Parathyroid adenoma (tissue), 2 donors: ENCODE results near the gene CNTNAP2.

Experiments
- H2AFZ ChIP-seq: fragments of 300-600 bp; sonication (generic); one replicate; pipeline ENCODE4 v1.7.0; 2017; ENCODE audit warnings: antibody characterized with exemption, mild to moderate bottlenecking
- H3K27ac ChIP-seq: fragments of 300-600 bp; sonication (generic); one replicate; pipeline ENCODE4 v1.7.0; 2017
- H3K27me3 ChIP-seq: fragments of 300-600 bp; sonication (generic); one replicate; pipeline ENCODE4 v1.7.0; 2017; ENCODE audit warnings: low read length; ENCODE audit not compliant: control insufficient read depth, insufficient read depth
- H3K36me3 ChIP-seq: fragments of 300-600 bp; sonication (generic); one replicate; pipeline ENCODE4 v1.7.0; 2017; ENCODE audit warnings: low read length; ENCODE audit not compliant: control insufficient read depth, insufficient read depth
- H3K4me1 ChIP-seq: fragments of 300-600 bp; sonication (generic); one replicate; pipeline ENCODE4 v1.7.0; 2017; ENCODE audit warnings: control low read depth
- H3K4me2 ChIP-seq: fragments of 300-600 bp; sonication (generic); one replicate; pipeline ENCODE4 v1.7.0; 2017; ENCODE audit warnings: low read length
- H3K4me3 ChIP-seq: fragments of 300-600 bp; sonication (generic); one replicate; pipeline ENCODE4 v1.7.0; 2017; ENCODE audit warnings: low read depth, low read length
- H3K79me2 ChIP-seq: fragments of 300-600 bp; sonication (generic); one replicate; pipeline ENCODE4 v1.7.0; 2017; ENCODE audit warnings: control low read depth
- H3K9ac ChIP-seq: fragments of 300-600 bp; sonication (generic); one replicate; pipeline ENCODE4 v1.7.0; 2017; ENCODE audit warnings: mild to moderate bottlenecking
- H3K9me3 ChIP-seq: fragments of 300-600 bp; sonication (generic); one replicate; pipeline ENCODE4 v1.7.0; 2017; ENCODE audit warnings: low read length; ENCODE audit not compliant: control insufficient read depth
- CTCF ChIP-seq: fragments of 300-600 bp; sonication (generic); IDR thresholded peaks from one replicate; pipeline ENCODE4 v1.7.0; 2017; ENCODE audit warnings: antibody characterized with exemption, mild to moderate bottlenecking
- donor health status: primary hyperparathyroidism.

CNTNAP2 gene

GRCh38 chr7:148466120-148466519 lies 2349.5 kb downstream of the CNTNAP2 start:
- Histone ChIP-seq H2AFZ (no peak overlapping the region), H3K27me3 (no peaks in the 10 kb centered on the region), H3K79me2 (no peaks in the 10 kb centered on the region), H3K9me3 (no peaks in the 10 kb centered on the region), H3K27ac (no peak overlapping the region), H3K4me2 (no peak overlapping the region), H3K36me3 (no peaks in the 10 kb centered on the region), H3K4me3 (no peak overlapping the region), H3K4me1 (no peaks in the 10 kb centered on the region), H3K9ac (no peak overlapping the region)
- no peak for TF ChIP-seq CTCF

GRCh38 chr7:148468700-148469098 lies 2352.1 kb downstream of the CNTNAP2 start:
- Histone ChIP-seq H3K9ac (no peak overlapping the region), H3K4me2 (no peak overlapping the region), H3K4me1 (no peaks in the 10 kb centered on the region), H2AFZ (no peak overlapping the region), H3K9me3 (no peaks in the 10 kb centered on the region), H3K36me3 (no peaks in the 10 kb centered on the region), H3K4me3 (no peak overlapping the region), H3K27ac (no peak overlapping the region), H3K79me2 (no peaks in the 10 kb centered on the region), H3K27me3 (no peaks in the 10 kb centered on the region)
- TF ChIP-seq CTCF: no peak
